ENCODE measurements around the gene ZDHHC14. TPM values are rescaled to one million over a fixed set of nuclear protein-coding genes. Genes with fewer than 3 reads are reported as not detected.

Gene ZDHHC14
- total RNA-seq, 2 donors from 2014 or later: 13.0 to 19.1 TPM

GRCh38 chr6:157641837-157642236 lies 260.8 kb downstream of the ZDHHC14 start:
- Histone ChIP-seq H3K4me1 (no peaks in the 10 kb centered on the region), H3K9me3 (no peaks in the 10 kb centered on the region), H3K4me3 (no peak overlapping the region), H3K36me3 (no peaks in the 10 kb centered on the region), H3K27ac (no peak overlapping the region), H3K27me3 (no peaks in the 10 kb centered on the region)
- no peak for DNase-seq (ENCODE audit: low spot score)
- no peak for TF ChIP-seq CTCF (IDR thresholded peaks at IDR 0.05)

GRCh38 chr6:157642736-157643135 lies 261.7 kb downstream of the ZDHHC14 start:
- H3K36me3 ChIP-seq: no peaks in the 10 kb centered on the region
- no peaks in the 10 kb centered on the region for H3K4me1 ChIP-seq
- H3K4me3 ChIP-seq: no peak overlapping the region
- no peak for TF ChIP-seq CTCF (IDR thresholded peaks at IDR 0.05)
- H3K27me3 ChIP-seq: no peaks in the 10 kb centered on the region
- no peaks in the 10 kb centered on the region for H3K9me3 ChIP-seq
- H3K27ac ChIP-seq: no peak overlapping the region
- no peak for DNase-seq (ENCODE audit: low spot score)

- no peak for DNase-seq (ENCODE audit: low spot score)
- peak in 1 of 2 donors; percentile 41 for TF ChIP-seq CTCF (IDR thresholded peaks at IDR 0.05)
Measured at GRCh38 chr6:157644043-157644810, 263.2 kb downstream of the ZDHHC14 start.

GRCh38 chr6:157645201-157645795 lies 264.3 kb downstream of the ZDHHC14 start:
- TF ChIP-seq CTCF (IDR thresholded peaks at IDR 0.05): no peak
- H3K4me3 ChIP-seq: no peak overlapping the region
- no peaks in the 10 kb centered on the region for H3K36me3 ChIP-seq
- DNase-seq (ENCODE audit: low spot score): no peak
- no peaks in the 10 kb centered on the region for H3K9me3 ChIP-seq
- peaks cover 0 to 8% of the 10 kb centered on the region in 2 donors for H3K4me1 ChIP-seq
- H3K27me3 ChIP-seq: no peaks in the 10 kb centered on the region
- no peak overlapping the region for H3K27ac ChIP-seq

More at GRCh38 chr6:157644043-157644810, 263.2 kb downstream of the ZDHHC14 start:
- H3K36me3 ChIP-seq: no peaks in the 10 kb centered on the region
- no peaks in the 10 kb centered on the region for H3K9me3 ChIP-seq
- no peaks in the 10 kb centered on the region for H3K4me1 ChIP-seq
- H3K4me3 ChIP-seq: no peak overlapping the region
- H3K27me3 ChIP-seq: no peaks in the 10 kb centered on the region
- H3K27ac ChIP-seq: no peak overlapping the region

GRCh38 chr6:157646012-157646411 lies 265.0 kb downstream of the ZDHHC14 start:
- no peak for TF ChIP-seq CTCF (IDR thresholded peaks at IDR 0.05)
- no peak for DNase-seq (ENCODE audit: low spot score)
- H3K4me3 ChIP-seq: no peak overlapping the region

More at GRCh38 chr6:157646012-157646411, 265.0 kb downstream of the ZDHHC14 start:
- no peak overlapping the region for H3K27ac ChIP-seq
- H3K27me3 ChIP-seq: no peaks in the 10 kb centered on the region
- no peaks in the 10 kb centered on the region for H3K9me3 ChIP-seq
- no peaks in the 10 kb centered on the region for H3K36me3 ChIP-seq
- H3K4me1 ChIP-seq: peaks cover 0 to 8% of the 10 kb centered on the region in 2 donors
